GM18502 (cell line): ENCODE data around the gene METTL3.

Source experiments
- ATAC-seq: cut with Tn5 transposase; IDR thresholded peaks from one replicate; pipeline ENCODE4 v1.9.1; 2021; ENCODE audit warnings: mild to moderate bottlenecking; ENCODE audit not compliant: unreplicated experiment, poor library complexity

METTL3 gene

DNA sequence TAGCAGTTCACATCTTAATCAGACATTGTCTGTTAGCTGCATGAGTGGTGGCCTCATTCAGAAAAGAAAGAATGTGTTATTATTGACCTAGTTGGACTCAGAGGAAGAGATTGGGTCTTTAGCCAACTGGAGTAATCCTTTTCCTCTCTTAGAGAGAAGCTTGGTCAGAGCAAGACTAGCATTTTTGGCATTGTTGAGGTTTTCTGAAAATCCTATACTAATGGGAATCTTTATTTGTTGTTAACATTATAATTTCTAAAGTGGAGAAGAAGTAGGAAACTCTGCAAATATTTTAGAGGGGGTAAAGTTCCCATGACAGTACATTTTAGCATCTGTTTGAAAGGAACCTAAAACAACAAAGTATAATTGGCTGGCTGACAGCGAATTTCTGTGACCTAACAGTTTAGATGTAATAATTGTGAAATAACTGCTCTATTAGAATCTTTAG lies 24.5 kb downstream of the METTL3 start:
- no peak for ATAC-seq

DNA sequence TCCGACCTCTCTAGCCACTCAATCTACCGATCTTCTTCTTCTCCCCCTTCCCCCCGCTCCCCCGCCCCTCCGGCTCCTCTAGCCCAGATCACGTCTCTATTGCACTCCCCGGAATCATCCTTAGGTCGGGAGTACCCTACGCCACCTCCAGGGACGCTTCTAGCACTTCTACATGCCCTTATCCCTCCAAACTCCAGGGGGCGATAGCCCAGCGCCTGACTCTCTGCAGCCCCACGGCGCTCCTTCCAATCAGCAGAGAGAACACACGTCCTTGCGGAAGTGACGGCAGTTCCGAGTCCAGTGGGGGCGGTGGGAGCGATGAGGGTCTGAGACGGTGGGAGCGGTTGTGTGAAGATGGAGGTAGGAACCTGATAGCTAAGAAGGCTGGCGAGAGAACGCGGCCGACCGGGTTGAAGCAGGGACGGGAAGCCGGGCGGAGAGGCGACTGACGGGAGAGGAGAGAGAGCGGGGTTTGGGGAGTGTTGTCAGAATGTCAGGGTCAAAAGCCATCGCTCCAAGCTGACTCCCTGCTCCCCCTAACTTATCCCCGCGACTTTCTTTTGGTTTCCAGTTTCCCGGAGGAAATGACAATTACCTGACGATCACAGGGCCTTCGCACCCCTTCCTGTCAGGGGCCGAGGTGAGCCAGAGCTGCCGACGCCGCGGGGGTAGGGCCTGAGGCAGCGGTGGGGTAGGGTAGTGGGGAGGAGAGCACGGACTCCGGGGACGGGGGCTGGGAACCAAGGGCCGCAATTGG lies 34.0 kb downstream of the METTL3 start, which contains the start of the genes RAB2B and TOX4:
Gene RAB2B, minus strand, starts transcription at position 35 of the 757 bp plus-strand sequence. CDS start 87 bp downstream, outside the sequence.
Gene TOX4, plus strand, starts transcription at position 271 of the 757 bp plus-strand sequence. Its CDS starts 84 bp downstream, at position 355.
- ATAC-seq: peak; percentile 99

DNA sequence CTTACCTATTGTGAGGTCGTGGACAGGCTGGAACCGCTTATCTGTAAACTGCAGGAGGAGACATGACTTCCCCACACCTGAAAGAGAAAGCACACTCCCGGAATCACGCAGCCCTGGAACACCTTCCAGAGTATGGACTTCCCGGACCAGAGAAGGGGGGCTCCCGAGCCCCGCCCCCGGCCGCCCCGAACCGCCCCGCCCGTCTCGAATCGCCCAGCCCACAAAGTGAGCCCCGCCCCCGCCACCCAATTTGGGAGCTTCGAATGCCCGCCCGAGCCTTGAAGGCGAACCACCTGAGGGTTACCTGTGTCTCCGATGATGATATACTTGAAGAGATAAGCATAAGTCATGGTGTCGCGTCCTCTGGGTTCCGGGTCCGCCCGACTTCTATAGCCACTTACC lies 34.6 kb downstream of the METTL3 start:
- ATAC-seq: peak; percentile 45

DNA sequence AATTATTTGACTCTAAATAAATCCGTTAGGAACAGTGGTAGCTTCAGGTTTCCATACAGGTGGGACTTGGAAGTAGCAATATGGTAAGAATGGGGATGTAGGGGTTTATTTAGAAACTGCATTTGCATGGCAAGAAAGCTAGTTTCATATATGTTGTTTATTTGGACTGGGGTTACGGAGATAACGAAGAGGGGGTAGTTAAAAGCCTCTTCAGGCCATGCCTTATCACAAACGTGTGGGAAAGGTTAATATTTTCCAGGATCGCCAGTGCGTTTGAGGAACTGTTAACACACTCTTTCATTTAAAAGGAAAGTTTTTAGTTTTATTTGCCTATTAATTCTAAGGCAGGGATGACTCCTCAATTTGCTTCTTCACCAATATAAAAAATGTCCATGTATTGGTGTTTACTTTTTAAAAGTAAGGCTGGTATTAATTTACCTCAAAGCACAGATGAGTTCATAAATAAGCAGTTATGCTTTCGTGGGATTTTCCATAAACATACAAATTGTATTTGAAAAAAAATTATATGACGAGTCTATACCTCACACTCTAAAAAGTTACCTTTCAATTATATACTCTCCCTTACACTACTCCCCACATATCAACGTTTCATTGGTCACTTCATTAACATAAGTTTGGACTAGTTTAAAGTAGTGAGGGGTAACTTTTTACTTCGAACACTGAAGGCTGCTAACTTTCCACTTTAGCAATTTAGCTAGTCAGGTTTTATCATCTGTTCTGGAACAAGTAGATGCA lies 35.2 kb downstream of the METTL3 start:
- no peak for ATAC-seq

DNA sequence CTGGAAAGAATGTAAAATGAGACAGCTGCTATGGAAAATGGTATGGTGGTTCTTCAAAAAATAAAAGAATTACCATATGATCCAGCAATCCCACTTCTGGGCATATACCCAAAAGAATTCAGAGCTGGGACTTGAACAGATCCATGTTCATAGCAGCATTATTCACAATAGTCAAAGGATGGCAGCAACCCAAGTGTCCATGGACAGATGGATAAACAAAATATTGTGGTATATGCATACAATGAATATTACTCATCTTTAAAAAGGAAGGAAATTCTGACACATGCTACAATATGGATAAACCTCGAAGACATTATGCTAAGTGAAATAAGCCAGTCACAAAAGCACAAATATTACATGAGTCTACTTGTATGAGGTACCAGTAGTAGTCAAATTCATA lies 43.5 kb downstream of the METTL3 start:
- no peak for ATAC-seq

DNA sequence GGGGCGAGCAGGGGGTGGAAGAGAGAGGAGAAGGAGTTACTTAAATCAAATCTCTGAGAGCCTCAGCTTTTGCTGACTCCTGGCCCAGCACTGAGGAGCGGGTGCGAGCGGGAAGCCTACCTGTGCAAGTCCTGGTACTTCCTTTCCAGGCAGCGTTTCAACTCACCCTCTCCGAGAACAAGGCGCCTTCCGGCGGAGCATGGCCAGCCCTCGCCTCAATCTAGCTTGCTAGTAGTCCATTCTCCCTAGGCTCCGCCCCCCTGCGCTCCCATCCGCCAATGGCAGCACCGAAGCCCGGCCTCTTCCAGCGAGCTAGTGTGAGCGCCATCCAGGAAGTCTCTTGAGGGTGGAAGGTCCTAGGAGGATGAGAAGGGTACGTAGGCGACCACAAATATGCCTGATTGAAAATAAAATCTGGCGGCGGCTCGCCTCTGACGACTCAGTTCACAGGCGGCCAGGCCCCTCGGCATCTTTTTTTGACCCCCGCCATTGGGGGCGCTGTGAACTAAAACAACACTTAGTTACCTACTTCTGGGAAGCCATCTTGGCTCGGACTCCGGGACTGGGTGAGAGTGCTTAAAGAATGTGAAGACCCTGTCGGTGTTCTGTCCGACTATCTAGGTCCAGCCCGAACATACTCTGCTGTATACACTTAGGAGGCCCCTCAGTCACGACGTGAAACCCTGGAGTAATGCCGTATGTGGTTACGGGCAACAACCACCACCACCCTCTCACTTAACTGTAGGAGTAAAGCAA lies 55.0 kb downstream of the METTL3 start, which contains the start of gene CHD8:
Gene CHD8, minus strand, starts transcription at position 212 of the 756 bp plus-strand sequence. CDS start 24,480 bp downstream, outside the sequence.
- ATAC-seq: peak; percentile 99

DNA sequence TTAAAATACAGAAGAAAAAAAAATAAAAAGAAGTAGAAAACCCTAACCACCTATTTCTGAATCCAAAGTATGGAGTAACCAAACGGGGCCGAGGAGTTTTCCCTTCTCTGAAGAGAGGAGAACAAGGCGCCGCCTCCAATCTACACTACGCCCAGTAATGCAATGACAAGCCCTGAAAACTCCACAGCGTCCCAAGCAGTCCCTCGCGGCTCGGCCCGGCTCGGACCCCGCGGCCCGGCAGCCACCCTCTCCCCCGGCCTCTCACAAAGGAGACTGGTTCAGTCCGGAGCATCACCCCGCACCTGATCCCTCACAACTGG lies 55.6 kb downstream of the METTL3 start:
- peak; percentile 29 for ATAC-seq

DNA sequence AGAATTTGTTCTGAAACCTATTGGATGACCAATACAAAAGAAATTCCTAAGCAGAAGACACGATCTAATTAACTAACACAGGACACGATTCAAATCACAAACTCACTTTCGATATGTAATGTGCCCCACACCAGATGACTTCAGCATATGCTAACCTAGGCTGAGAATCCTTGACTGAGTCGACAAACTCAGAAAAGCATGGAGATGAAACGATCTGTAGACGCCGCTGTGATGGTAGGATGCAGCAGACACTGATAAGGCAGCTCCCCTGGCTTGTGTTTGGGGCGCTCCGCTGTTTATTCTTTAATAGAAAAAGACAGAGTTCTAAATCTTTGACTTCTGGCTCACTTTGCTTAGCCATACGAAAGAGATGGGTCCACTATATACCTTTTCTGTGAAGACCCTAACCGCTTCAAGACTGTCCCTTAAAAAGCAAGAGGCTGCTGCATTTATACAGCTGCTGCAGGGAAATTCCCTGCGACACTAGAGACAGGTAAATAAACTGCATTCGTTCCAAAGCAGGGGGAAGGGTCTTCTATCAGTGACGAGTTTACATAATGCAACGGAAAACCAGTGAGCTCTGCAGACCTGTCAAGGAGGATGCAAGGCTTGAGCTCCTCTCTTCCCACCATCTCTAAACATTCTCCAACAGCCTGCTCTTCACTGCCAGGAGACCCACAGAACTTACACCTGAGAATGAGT lies 56.1 kb downstream of the METTL3 start:
- ATAC-seq: no peak

DNA sequence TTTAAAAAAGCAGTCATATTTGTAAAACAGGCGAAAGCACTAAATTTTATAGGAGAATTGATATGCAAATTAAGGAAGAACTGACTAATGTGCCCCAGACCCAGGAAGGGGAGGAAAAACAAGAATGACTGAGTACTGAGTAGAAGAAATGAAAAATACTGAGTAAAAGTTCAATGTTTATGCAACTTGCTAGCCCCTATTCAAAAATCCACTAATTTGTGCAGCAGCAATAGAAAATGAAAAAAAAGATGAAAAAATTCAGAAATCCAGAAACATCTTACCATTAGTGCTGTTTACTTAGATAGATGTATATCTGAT lies 61.3 kb downstream of the METTL3 start:
- ATAC-seq: peak; percentile 18
